Stimulated activated CD4-positive, alpha-beta T cell treated with anti-CD3 and anti-CD28 coated beads, Interleukin-12 subunit alpha, Interleukin-12 subunit beta, amount 100 ng/mL, for 4 hours (primary cell): Measurements from ENCODE around the gene YY1AP1.
"Not testable (repeated sequence)": the region's sequence is repeated elsewhere in the genome, so short reads cannot be mapped to it uniquely, and the experiment has no call there.

Experiments used
- DNase-seq: peaks from one replicate; pipeline ENCODE4 v3.0.0-alpha.2; 2020

The YY1AP1 gene

DNA sequence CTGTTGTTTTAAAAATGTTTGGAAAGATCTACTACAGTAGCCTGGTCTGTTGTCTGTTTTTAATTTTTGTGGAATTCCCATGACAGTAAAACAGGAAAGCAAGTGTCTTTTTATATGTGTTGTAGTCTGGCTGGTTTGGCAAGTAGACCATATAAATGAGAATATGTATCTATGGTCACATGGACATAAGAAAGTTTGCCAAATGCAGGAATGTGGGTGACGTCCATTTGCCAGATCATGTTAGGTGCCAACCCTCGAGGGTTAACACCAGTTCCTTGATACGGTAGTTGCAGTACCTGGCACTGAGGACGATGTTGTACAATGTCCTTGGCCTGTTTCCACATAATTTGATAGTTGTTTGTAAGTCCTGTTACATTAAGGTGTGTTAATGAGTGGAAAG is 6.5 kb upstream of the YY1AP1 start:
- DNase-seq: no peak

DNA sequence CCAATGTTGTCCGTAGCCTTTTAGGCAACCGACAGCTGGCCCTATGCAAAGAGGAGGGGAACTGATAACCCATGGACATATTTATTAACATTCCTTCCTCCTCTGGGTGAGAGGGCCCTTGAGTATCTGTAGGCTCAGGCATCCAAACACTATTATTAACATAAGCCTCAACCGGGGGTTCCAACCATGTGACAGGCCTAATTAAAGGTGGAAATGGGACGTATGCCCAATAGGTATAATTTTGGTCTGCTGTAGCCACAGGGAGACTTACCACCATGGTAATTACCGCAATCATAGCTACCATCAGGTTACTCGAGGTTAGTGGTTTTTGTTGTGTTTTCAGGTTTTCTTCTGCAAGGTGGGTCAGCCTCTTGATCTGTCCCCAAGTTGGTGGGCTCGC is 5.6 kb upstream of the YY1AP1 start:
- no peak for DNase-seq

DNA sequence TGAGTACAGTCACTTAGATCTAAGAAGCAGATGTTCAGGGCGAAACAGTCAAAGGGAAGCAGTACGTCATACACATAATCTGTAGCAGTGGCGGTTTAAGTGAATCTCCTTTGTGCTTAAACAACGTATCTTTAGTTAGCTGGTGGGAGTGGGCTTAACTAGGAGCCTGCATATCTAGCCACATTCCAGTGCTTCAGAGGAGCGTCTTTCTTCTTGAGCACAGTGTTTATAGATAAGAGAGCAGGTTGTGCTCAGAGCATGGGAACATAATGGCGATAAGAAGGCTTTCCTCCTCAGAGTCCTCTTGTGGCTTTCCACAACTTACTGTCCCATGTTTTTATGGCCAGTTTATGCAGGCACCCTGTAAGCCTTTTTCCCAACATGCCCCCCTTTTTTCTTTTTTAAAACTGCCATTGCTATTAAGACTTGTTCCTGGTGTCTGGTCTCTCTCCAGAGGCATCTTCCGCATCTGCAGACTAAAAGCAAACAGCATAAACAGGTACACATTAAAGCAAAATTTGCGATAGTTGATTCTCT is 3.5 kb upstream of the YY1AP1 start:
- DNase-seq: no peak

DNA sequence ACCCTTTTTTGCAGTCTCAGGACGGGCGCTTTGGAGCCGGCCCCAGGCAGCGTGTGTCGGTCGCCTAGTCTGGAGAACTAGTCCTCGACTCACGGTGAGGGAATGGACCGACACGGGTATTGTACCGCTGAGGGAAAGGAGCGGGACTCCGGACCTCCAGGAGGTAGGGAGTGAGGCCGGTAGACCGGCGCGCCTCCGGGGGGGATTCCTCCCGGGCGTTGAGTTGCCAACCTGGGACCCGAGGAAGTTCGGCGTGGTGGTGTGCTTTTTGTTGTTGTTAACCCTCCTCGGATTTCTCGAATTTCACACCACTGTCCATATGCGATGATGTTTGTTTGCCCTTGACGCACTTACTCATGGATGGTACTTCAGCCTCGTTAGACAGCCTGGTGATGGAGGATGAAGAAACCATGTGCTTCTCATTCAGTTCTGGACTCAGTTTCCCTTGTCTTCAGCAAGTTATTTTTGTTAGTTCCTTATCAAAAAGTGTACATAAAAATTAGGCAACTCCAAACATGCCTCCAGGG is 570 bp upstream of the YY1AP1 start, which contains the start of gene DAP3:
DAP3 (plus strand) TSS at position 11 of the 527 bp plus-strand sequence. CDS start 20,689 bp downstream, outside the sequence.
- not testable (repeated sequence) for DNase-seq

DNA sequence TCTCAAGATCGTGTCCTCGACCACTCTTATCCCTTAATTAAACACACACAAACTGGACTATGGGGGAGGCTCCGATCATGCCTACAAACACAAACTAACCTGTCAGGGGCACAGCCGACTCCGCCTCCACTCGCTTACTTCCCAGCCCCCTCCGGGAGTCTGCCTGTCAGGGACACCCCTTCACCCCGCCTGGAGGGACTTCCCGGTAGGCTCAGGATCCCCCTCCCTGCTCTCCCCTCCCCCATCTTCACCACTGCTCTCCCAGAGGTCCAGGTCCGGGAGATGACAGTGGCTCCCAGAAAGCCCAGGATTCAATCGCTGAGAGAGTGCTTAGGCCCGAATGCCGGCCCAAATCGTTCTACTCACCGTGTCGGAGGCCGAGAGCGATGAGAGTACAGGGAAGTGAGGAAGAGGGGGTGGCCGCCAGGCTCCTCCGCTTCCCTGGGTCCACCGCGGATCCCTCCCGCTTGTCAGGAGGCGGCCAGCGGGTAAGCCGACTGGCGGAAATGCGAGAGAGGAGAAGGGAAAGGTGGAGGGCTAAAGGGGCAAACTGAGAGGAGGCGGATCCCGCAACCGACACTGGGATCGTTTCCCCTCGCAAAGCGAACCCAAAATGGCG is 760 bp downstream of the YY1AP1 start:
- not testable (repeated sequence) for DNase-seq

DNA sequence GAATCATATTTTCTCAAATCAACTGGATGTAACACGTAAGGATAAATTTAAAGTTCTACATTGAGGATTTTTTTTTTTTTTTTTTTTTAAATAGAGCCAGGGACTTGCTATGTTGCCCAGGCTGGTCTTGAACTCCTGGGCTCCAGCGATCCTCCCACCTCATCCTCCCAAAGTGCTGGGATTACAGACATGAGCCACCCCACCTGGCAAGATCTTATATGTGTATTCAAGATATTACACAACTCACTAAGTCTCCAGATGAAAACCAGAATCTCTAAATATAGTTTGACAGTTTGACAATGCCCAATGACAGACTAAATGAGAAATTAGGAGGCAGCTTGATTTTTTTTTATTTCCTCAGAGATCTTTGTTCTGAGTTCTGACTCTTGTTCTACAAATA is 6.8 kb downstream of the YY1AP1 start:
- no peak for DNase-seq

DNA sequence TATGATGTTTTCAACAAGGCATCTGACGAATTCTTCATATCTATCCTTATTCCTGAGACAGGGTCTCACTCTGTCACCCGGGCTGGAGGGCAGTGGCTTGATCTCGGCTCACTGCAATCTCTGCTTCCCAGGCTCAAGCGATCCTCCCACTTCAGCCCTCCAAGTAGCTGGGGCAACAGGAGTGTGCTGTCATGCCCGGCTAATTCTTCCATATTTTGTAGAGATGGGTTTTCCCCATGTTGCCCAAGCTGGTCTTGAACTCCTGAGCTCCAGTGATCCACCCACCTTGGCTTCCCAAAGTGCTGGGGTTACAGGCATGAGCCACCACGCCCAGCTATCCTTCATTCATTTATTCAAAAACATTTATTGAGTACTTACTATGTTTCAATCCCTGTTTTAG is 8.0 kb downstream of the YY1AP1 start:
- DNase-seq: no peak

DNA sequence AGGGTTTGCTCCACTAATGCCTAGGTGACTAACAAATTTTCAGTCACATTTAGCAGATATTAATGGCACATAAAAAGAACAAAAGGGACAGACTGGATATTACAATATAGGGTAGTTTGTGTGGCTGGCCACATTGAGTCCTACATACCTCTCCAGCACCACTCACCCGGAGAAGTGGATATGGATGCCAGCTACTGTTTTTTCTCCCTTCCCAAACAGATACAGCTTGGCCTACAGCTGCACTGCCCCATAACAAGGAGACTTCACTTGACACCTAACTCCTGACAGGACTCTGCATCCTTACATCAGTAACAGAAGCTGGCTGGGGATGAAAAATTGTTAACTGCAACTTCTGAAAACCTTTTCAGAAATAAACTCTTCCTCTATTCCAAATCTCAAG is 9.6 kb downstream of the YY1AP1 start:
- DNase-seq: not testable (repeated sequence)

DNA sequence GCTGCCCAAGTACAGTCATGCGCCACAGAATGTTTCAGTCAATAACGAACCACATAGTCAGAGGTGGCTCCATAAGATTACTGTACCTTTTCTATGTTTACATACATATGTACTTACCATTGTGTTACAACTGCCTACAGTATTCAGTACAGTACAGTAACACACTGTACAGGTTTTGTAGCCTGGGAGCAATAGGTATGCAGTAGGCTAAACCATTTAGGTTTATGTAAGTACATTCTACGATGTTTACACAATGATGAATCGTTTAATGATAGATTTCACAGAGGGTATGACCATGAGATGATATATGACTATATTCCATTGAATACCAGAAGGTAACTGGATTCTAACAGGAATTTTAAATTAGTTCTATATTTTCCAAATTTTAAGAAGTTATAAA is 10.5 kb downstream of the YY1AP1 start:
- DNase-seq: no peak

DNA sequence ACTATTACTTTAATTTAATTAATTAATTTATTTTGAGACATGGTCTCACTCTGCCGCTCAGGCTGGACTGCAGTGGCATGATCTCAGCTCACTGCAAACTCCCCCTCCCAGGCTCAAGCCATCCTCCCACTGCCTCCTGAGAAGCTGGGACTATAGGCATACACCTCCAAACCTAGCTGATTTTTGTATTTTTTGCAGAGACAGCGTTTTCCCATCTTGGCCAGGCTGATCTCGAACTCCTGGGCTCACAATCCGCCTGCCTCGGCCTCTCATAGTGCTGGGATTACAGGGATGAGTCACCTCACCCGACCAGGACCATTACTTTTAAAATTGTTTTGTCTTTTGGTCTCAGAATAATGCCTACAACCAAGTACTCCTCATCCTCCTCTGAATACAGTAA is 15.6 kb downstream of the YY1AP1 start:
- DNase-seq: no peak

DNA sequence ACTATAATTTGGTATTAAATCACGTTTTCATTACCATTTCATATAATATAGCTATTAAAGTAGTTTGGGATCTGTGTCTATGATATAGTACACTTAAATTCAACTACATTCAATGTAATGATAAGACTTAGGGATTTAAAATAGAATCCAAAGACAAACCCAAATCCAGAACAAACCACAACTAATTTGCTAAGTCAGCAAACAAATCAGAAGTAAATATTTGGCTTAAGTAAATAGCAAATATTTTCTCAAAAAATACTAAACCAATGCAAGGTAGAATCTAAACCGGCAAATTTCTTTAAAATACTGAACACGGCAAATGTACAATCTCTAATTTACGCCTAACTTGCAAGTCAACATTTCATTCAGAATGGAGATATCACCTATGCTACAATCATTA is 16.8 kb downstream of the YY1AP1 start:
- no peak for DNase-seq

DNA sequence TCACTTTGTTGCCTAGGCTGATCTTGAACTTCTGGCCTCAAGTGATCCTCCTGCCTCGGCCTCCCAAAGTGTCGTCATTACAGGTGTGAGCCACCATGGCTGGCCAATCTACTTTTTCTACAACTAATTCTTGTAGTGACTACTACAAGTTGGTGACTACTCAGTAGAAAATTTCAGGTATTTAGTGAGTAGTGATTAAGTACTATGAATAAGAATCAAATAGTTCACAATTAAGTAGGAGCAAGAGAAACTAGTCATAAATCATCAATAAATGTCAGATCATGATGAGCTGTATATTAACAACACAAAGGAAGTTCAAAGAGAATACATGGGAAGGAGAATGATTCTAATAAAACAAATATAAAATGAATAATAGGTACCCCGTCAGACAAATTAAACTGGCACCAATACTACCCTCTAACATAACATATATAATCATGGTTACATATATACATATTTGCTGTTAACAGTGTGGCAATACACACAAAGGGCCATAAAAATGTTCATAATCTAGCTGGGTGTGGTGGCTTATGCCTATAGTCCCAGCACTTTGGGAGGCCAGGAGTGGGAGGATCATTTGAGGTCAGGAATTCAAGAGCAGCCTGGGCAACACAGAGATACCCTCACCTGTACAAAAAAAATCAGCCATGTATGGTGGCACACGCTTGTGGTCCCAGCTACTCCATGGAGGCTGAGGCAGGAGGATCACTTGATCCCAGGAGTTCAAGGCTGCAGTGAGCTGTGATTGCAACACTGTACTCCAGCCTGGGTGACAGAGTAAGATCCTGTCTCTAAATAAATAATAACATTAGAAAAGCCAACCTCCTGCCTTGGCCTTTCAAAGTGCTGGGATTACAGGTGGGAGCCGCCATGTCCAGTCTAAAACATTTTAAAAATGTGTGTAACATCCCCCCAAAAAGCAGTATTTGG is 19.1 kb downstream of the YY1AP1 start:
- no peak for DNase-seq

DNA sequence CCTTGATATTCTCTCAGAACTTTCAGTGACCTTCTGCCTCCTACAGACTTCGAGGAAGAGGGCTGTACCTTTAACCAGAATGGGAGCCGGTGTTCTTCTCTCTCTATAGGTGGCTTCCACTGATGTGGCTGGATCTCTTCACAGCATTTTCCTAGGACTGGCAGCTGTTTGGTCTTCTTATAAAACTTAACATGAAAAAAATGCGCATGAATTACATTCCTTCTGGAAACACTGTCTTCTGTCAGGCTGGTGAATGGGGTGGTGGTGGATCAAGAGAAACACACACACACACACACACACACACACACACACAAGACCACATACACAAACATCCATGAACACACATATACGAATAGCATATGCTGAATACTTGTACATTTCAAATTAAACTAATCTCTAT is 27.3 kb downstream of the YY1AP1 start:
- not testable (repeated sequence) for DNase-seq

DNA sequence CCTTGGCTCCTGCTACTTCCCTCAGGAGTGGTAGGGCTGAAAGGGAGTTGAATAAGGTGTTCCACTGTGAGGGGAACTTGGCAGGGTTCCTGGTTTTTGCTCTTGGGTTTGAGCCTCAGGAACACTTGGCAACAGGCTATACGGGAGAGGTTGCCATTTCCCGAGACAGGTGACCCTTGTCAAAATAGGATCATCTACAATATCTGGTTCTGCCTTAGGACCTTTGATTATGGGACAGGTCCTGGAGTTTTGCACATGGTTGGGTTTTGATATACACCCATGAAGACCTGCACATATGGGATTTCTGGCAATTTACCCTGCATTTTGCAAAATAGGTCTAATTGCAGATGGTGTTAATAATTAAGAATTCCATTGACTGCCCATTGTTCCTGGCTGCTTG is 31.1 kb downstream of the YY1AP1 start:
- DNase-seq: no peak

DNA sequence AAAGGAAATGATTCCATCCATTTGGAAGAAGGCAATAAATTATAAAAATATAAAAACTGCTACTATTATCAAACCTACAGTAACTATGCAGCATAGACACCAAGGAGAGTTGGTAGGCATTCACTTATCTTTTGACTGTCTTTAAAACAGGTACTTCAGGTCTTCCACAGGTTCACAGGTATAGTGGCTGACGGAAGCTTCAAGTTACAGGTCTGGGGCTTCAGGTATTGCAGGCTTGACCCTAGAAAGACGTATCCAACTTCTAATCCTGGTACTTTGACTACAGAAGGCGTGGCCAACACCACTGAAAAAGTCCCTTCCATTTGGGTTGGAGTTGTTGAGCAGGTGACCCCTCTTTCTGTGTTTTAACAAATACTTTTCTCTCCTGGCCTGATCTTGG is 35.6 kb downstream of the YY1AP1 start:
- no peak for DNase-seq

DNA sequence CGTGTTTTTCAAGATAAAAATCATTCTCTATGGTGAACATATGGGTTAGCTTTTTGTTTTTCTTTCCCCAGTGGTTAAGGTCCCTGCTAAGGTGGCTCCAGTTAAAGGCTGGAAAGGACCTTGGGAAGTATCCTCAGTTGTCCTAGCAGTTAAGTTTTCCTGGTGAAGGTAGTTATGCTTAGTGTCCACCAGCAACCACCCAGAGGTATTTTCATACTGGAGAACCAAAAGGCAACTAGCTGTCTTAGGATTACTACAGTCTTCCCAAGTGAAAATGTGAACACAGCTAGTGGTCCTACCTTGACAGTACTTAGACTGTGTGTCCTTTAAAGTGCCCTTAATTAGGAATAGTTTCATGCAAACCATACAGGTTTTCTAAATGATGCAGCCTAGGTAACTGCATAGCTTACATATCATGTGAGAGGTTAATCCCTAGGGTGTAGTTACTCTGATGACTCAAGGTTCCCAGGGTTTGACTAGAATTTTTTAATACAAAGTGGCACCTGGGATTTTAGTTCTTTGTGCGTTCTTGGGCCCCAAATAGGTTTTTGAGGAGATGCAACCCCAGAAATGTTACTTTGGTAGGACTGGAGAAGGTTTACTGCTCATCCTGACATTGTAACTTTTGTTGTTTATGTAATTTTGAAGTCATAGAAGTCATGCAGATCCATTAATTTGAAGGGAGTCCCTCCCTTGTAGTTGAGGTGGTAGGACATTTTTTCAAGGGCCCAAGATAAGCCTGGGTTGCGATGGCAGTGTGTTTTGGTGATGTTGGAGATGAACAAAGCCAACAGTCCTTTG is 36.5 kb downstream of the YY1AP1 start:
- no peak for DNase-seq

DNA sequence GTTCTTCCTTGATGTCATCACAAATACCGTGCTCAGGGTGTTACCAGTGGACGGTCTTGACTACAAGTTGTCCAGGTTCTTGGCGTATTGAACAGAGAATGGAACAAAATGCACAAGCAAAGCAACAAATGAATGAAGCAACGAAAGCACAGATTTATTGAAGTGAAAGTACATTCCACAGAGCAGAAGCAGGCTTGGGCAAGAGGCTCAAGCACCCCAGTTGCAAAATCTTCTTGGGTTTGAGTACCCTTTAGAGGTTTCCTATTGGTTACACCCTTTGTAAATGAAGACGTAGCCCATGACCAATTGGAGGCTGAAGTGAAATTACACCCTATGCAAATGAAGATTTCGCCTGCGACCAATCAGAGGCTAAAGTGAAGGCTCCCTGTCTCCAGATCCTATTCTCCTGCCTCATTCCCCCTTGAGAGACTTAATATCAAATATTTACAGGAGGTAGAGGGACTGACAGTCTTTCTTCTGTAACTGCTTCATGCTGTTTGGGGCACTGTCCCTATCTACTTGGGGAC is 38.3 kb downstream of the YY1AP1 start:
- DNase-seq: no peak

DNA sequence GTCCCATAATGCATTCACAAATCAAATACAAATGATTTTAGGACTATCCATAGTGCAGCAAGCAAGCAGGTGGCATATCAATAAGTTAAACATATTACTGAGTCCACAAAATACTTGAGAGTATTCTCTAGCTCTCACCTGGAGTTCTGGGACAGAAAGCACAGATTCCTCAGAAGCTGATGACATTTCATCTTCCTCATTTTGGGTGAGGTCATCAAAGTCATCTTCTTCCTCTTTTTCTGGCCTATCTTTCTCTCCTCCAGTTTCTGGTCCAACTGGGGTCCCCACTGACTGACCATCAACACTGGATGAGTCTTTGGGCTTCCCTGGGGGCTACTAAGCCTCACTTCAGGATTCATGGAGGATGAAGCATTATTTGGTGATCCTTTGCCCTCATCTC is 38.9 kb downstream of the YY1AP1 start:
- DNase-seq: no peak

DNA sequence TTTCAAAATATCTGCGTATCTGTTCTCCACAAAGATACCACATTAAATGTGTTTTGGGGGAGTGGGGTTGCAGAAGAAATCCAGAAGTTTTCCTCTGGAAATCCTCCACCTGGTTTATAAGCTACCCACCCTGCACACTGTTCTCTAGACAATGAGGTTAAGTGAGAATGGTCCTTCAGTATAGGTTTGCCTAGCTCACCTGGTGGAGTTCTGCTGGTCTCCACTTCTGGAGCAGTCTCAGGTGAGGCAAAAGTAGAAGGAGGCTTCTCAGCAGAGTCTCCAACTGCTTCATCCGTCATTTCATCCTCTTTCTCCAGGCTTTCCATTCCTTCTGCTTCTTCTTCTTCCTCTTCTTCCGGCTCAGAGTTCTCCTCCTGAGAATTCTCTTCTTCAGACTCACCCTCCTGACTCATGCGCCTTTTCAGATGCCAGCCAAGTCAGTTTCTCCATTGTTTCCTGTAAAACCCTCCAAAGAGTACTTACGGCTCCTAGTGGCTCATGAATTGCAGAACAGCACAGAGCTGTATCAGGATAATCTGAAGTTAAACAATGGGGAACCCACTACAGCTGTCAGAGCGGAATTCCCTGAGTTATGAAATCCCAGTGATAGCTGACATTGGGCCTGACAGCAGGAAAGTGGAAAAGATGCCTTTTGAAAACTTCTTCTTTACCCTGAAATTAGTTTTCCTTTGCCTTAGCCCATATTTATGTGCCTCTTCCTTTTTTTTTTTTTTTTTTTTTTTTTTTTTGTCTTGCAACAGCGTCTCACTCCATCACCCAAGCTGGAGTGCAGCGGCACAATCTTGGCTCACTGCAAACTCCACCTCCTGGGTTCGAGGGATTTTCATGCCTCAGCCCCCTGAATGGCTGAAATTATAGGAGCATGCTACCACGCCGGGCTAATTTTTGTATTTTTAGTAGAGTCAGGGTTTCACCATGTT is 40.1 kb downstream of the YY1AP1 start:
- DNase-seq: no peak

DNA sequence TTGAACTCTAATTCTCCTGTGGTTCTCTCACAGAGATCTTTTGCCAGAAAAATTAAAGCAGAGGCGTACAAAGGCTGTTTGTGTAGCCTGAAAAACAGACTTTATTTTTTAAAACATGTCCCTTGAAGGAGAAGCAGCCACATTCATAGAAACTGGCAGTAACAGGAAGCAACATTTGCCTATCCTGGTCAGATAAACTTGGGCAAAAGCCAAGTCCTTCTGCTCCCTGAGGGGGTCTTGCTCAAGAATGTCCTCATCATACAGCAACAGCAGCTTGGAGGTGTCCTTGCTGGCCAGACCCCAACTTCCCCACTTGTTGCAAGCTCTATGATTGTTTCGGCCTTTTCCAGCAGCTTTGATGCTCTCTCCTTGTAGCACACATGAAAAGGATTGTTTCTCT is 42.3 kb downstream of the YY1AP1 start:
- no peak for DNase-seq

DNA sequence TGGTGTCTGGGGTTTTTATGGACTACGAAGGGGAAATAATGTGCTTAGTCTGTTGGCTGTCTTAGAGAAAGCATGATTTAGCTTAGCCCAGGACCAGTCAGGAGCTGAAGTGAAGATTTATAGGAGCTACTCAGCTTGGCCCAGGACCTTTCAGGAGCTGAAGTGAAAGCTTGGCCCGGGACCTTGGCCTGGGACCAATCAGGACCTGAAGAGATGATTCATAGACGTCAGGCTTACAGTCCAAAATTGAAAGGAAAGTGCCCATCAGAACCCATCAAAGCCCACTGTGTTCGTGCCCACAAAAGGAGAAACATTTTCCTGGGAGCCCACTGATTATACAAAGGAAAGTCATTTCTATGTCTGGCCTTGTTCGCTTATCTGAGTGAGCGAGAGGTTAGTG is 42.9 kb downstream of the YY1AP1 start:
- DNase-seq: no peak
